OCI-LY3 (cell line): ENCODE results near the gene BNC2.

Experiments used
- EZH2phosphoT487 ChIP-seq: fragments of 200-600 bp; shearing (Covaris generic); IDR thresholded peaks from 2 replicates; pipeline ENCODE4 v1.6.1; 2018; ENCODE audit warnings: antibody characterized with exemption, mixed run types, low read depth
- TF ChIP-seq, protein P1 (sequence below): fragments of 200-600, 300-600 bp; sonication (generic); IDR thresholded peaks from 2 replicates; pipeline ENCODE4 v1.5.1; 2014; ENCODE audit warnings: antibody characterized with exemption, low read length, low read depth

DNA sequence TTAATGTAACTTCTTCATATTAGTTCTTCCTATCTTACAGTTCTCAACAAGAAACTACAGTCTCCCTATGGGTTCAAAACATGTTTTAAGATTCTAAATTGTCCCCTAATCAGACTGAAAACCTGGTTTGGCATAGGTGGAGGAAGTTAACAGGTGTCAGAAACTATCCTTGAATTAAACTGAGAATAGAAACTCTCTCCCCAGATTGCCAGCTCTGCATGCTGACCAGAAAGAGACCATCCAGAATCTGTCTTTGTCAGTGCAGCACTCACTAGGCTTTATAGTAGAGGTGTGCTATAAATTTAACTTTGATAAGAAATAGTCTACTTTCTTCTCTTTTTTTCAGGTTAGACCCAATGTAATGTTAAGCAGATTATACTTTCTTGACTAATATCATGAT lies 63.8 kb downstream of the BNC2 start:
- TF ChIP-seq, protein P1, sequence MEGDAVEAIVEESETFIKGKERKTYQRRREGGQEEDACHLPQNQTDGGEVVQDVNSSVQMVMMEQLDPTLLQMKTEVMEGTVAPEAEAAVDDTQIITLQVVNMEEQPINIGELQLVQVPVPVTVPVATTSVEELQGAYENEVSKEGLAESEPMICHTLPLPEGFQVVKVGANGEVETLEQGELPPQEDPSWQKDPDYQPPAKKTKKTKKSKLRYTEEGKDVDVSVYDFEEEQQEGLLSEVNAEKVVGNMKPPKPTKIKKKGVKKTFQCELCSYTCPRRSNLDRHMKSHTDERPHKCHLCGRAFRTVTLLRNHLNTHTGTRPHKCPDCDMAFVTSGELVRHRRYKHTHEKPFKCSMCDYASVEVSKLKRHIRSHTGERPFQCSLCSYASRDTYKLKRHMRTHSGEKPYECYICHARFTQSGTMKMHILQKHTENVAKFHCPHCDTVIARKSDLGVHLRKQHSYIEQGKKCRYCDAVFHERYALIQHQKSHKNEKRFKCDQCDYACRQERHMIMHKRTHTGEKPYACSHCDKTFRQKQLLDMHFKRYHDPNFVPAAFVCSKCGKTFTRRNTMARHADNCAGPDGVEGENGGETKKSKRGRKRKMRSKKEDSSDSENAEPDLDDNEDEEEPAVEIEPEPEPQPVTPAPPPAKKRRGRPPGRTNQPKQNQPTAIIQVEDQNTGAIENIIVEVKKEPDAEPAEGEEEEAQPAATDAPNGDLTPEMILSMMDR: no peak
- no peak for TF ChIP-seq EZH2phosphoT487
